Smooth muscle cell (in vitro differentiated cells): ENCODE data around the gene ZNF474. TPM values are rescaled to one million over a fixed set of nuclear protein-coding genes. Genes with fewer than 3 reads are reported as not detected.

Source experiments
- DNase-seq: peaks from one replicate; lab custom pipeline; 2025; ENCODE audit not compliant: unreplicated experiment; lab: John Stamatoyannopoulos, UW
- H2AFZ ChIP-seq: fragments of 200-600 bp; sonication (generic); 2 replicates; pipeline ENCODE4 v1.6.0; 2016; ENCODE audit warnings: antibody characterized with exemption, low read depth, mild to moderate bottlenecking
- H3F3A ChIP-seq: fragments of 200-600 bp; sonication (generic); 2 replicates; pipeline ENCODE4 v1.6.0; 2017; ENCODE audit warnings: antibody characterized with exemption, low read depth
- H3K27ac ChIP-seq: fragments of 200-600 bp; sonication (generic); 2 replicates; pipeline ENCODE4 v1.5.1; 2016; ENCODE audit warnings: low read depth, mild to moderate bottlenecking
- H3K27me3 ChIP-seq: fragments of 200-600 bp; sonication (generic); 2 replicates; pipeline ENCODE4 v1.6.1; 2016; ENCODE audit warnings: low read depth, mild to moderate bottlenecking
- H3K36me3 ChIP-seq: fragments of 200-600 bp; sonication (generic); 2 replicates; pipeline ENCODE4 v1.5.1; 2016; ENCODE audit warnings: low read depth
- H3K4me1 ChIP-seq: fragments of 200-600 bp; sonication (generic); 2 replicates; pipeline ENCODE4 v1.5.1; 2016; ENCODE audit warnings: low read depth
- H3K4me2 ChIP-seq: fragments of 200-600 bp; sonication (generic); 2 replicates; pipeline ENCODE4 v1.6.0; 2016; ENCODE audit warnings: mild to moderate bottlenecking
- H3K4me3 ChIP-seq: fragments of 200-600 bp; sonication (generic); 2 replicates; pipeline ENCODE4 v1.5.1; 2016; ENCODE audit warnings: mild to moderate bottlenecking
- H3K79me2 ChIP-seq: fragments of 200-600 bp; sonication (generic); 2 replicates; pipeline ENCODE4 v1.6.0; 2016; ENCODE audit warnings: low read depth, mild to moderate bottlenecking
- H3K9ac ChIP-seq: fragments of 200-600 bp; sonication (generic); 2 replicates; pipeline ENCODE4 v1.6.0; 2016; ENCODE audit warnings: low read depth
- H3K9me3 ChIP-seq: fragments of 200-600 bp; sonication (generic); replicated peaks from 2 replicates; pipeline ENCODE4 v1.5.1; 2016; ENCODE audit warnings: low read depth
- H4K20me1 ChIP-seq: fragments of 200-600 bp; sonication (generic); 2 replicates; pipeline ENCODE4 v1.6.0; 2016; ENCODE audit warnings: low read depth
- WGBS: methylation state at CpG from one replicate; pipeline ENCODE4 v1.1.7; 2016; ENCODE audit warnings: low lambda C conversion rate; 5-methylcytosine and 5-hydroxymethylcytosine counted together
- polyA plus RNA-seq: library from polyadenylated mRNA; unstranded; fragments of >200 nt; fragmentation: Nextera tagmentation; extraction: Ambion mirVana; gene quantifications from 2 replicates; pipeline ENCODE4 v1.2.1, GENCODE V29; 2016
- total RNA-seq: library from RNA; depleted of rRNA; stranded (reverse); fragments of >200 nt; gene quantifications from 2 replicates; pipeline ENCODE4 v1.2.3, GENCODE V29; 2014
- TF ChIP-seq, protein P1 (sequence below): fragments of 200-600 bp; sonication (generic); IDR thresholded peaks from 2 replicates; pipeline ENCODE4 v1.5.1; 2017; ENCODE audit warnings: borderline replicate concordance, mild to moderate bottlenecking, antibody characterized with exemption; ENCODE audit not compliant: insufficient read depth, poor library complexity, severe bottlenecking

Gene ZNF474
- total and polyA plus RNA-seq, 2 experiments from 2014 or later = 1.1 to 2.2 TPM

DNA sequence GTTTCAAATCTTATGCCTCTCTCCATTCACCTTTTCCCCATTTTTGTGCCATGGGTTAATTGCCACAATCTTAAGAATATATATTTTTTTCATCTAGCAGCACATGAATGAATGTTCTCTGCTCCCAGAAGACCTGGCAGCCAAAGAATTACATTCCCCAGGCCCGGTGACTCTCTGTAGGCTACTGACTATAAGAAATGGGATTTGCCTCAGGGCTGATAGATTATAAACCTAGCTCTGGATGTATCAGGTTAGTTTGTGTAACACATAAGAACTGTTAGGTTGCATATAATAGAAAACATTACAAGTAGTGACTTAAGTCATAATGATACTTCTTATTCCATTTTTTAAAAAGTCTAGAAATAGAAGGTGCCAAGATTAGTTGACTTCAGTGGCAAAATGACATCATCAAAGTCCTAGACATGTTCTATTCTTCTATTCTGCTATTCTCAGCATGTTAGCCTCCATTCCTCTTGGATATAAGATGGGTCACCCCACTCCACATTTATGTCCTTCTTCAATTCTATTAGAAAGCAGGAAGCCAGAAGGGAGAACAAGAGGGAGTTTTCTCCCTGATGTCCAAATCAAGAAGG, 10.9 kb upstream of the ZNF474 start:
- Histone ChIP-seq H3K4me3 (no peak overlapping the region), H4K20me1 (no peaks in the 10 kb centered on the region), H3K79me2 (no peaks in the 10 kb centered on the region), H3K27ac (no peak overlapping the region), H2AFZ (no peak overlapping the region), H3K9me3 (no peaks in the 10 kb centered on the region), H3F3A (no peaks in the 10 kb centered on the region), H3K4me2 (no peak overlapping the region), H3K4me1 (no peaks in the 10 kb centered on the region), H3K27me3 (peaks cover 8% of the 10 kb centered on the region), H3K9ac (no peak overlapping the region), H3K36me3 (no peaks in the 10 kb centered on the region)
- WGBS = 80% methylated on average over 1 of the region's 1 CpG
- TF ChIP-seq, protein P1, sequence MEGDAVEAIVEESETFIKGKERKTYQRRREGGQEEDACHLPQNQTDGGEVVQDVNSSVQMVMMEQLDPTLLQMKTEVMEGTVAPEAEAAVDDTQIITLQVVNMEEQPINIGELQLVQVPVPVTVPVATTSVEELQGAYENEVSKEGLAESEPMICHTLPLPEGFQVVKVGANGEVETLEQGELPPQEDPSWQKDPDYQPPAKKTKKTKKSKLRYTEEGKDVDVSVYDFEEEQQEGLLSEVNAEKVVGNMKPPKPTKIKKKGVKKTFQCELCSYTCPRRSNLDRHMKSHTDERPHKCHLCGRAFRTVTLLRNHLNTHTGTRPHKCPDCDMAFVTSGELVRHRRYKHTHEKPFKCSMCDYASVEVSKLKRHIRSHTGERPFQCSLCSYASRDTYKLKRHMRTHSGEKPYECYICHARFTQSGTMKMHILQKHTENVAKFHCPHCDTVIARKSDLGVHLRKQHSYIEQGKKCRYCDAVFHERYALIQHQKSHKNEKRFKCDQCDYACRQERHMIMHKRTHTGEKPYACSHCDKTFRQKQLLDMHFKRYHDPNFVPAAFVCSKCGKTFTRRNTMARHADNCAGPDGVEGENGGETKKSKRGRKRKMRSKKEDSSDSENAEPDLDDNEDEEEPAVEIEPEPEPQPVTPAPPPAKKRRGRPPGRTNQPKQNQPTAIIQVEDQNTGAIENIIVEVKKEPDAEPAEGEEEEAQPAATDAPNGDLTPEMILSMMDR = no peak
- DNase-seq = no peak

DNA sequence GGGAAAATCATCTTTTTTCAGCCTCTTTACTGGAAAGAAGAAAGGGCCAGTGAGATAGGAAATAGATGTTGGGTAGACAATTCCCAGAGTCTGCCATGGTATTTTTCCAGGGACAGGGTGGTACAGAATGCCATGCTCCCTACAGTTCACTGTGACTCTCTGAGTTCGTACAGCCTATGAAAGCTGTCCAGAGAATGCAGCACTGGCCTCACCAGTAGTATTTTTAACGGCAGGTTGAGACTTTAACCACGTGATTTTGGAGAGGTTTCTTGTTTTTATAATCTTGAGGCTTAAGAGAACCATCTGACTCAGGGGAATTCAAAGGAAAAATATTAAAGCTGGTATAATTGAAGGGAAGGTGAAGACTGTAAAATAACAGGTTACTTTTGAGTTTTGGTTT, 10.1 kb upstream of the ZNF474 start:
- no peaks in the 10 kb centered on the region for H4K20me1 ChIP-seq
- no peaks in the 10 kb centered on the region for H3F3A ChIP-seq
- no peak for DNase-seq

DNA sequence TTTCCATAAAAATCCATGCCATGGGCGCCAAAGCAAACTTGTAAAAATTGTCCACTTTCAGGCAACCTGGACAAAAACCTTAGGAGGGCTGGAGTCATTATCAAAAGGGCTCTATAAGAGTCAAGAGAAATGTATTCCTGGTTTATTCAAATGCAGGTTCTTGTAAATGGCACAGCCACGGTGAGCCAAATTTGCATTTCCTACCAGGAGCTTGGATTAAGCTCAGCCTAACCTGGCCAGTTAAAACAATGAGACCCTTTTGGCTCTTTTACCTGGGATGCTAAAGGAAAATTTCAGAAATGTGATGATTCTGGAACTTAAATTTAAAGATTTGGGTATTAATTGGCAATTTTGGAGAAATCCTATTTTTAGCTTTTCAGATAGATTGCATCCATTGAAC, 8.9 kb upstream of the ZNF474 start:
- Histone ChIP-seq H3K4me1 (no peaks in the 10 kb centered on the region), H3K9me3 (no peaks in the 10 kb centered on the region), H4K20me1 (no peaks in the 10 kb centered on the region), H2AFZ (no peak overlapping the region), H3F3A (no peaks in the 10 kb centered on the region), H3K79me2 (no peaks in the 10 kb centered on the region), H3K27ac (no peak overlapping the region), H3K4me2 (no peak overlapping the region), H3K27me3 (no peaks in the 10 kb centered on the region), H3K4me3 (no peak overlapping the region), H3K9ac (no peak overlapping the region), H3K36me3 (no peaks in the 10 kb centered on the region)
- 67% methylated on average over 2 of the region's 2 CpGs for WGBS
- TF ChIP-seq, protein P1 = no peak
- no peak for DNase-seq

More for the DNA sequence above, 10.1 kb upstream of the ZNF474 start:
- Histone ChIP-seq H2AFZ (no peak overlapping the region), H3K36me3 (no peaks in the 10 kb centered on the region), H3K9ac (no peak overlapping the region), H3K9me3 (no peaks in the 10 kb centered on the region), H3K27me3 (peaks cover 5% of the 10 kb centered on the region), H3K27ac (no peak overlapping the region), H3K4me2 (no peak overlapping the region), H3K4me1 (no peaks in the 10 kb centered on the region), H3K79me2 (no peaks in the 10 kb centered on the region), H3K4me3 (no peak overlapping the region)
- TF ChIP-seq, protein P1 = no peak
- WGBS = 75% methylated on average over 3 of the region's 3 CpGs

DNA sequence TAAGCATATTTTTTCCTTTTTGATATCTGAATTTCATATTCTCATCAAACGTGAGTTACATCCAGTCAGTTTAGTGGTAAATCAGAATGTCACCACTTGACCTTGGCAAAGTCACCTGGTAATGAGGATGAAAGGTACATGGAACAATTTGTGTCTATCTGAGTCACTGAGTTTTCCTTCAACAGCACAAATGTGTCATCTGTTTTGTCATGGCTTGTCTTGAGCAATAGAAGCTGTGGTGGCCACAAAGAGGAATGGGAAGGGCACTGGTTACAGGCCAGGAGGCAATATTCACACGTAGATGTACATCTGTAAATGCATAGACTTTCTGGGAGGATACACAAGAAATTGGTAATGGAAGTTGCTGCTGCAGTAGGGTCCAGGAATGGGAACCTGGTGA, 8.4 kb upstream of the ZNF474 start:
- Histone ChIP-seq H3K79me2 (no peaks in the 10 kb centered on the region), H2AFZ (no peak overlapping the region), H3K4me2 (no peak overlapping the region), H3K36me3 (no peaks in the 10 kb centered on the region), H3F3A (no peaks in the 10 kb centered on the region), H3K27me3 (no peaks in the 10 kb centered on the region), H4K20me1 (no peaks in the 10 kb centered on the region), H3K9me3 (no peaks in the 10 kb centered on the region), H3K27ac (no peak overlapping the region), H3K4me1 (no peaks in the 10 kb centered on the region), H3K4me3 (no peak overlapping the region), H3K9ac (no peak overlapping the region)
- TF ChIP-seq, protein P1 = no peak
- 77% methylated on average over 2 of the region's 2 CpGs for WGBS
- DNase-seq = no peak
